Measurements from ENCODE around the gene A3GALT2. TPM values are rescaled to one million over a fixed set of nuclear protein-coding genes. Genes with fewer than 3 reads are reported as not detected.

A3GALT2 gene
- total RNA-seq: not detected
- long read RNA-seq: 0 reads

DNA sequence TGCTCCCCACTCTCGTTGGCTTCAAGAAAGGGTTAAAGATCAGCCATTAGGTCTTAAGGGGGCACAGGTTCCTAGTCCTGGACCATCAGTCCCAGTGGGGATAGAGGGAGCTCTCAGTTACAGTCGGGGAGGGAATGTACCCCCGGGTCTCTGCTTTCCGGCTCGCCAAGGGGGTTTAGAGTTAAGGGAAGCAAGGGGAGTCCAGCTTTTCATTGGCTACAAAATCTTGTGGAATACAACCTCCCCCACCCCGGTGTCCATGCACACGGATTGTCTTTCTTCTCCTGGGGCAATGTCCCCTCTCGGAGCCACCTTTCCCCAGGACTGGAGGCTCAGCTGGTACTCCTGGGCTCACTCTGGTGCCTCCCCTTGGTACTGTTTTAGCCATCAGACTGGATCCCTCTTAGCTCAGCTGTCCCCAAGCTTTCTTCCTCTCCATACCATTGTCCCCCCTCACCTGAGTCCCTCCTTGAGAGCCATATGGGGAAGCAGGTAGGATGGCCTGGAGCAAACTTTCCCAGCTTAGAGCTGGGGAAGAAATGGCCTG lies at the start of gene A3GALT2:
TSS of gene A3GALT2 (minus strand) at position 480 of the 547 bp plus-strand sequence. CDS start at position 480, 0 bp downstream.
- ATAC-seq (no peak), DNase-seq (ENCODE audit: missing footprints) (no peak)
- intact Hi-C loops (cut with DNase I): no loop called here

DNA sequence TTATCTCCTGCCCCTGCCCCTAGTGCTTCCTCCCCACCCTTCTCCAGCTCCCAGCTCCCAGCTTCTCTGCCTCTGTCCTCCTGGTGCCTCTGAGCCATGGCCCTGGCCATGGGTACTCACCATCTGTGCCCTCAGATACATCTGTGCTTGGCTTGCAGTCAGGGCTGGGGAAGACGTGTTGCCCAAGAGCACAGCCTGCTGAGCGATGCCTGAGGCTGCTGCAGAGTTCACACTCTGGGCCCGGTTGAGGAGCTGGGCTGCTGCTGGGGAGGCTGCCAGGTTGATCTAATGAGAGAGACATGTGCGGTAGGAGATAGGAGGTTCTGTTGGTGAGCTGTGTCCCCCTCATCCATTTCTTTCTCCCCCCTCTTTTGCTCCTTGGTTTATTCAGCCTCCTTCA lies 49.4 kb upstream of the A3GALT2 start:
- DNase-seq (ENCODE audit: missing footprints) (no peak), ATAC-seq (peak; percentile 47)
- intact Hi-C loops (cut with DNase I): loop anchor here (2.0 kb wide), 1 partner anchor 90 kb away; no protein-coding TSS in a partner anchor

DNA sequence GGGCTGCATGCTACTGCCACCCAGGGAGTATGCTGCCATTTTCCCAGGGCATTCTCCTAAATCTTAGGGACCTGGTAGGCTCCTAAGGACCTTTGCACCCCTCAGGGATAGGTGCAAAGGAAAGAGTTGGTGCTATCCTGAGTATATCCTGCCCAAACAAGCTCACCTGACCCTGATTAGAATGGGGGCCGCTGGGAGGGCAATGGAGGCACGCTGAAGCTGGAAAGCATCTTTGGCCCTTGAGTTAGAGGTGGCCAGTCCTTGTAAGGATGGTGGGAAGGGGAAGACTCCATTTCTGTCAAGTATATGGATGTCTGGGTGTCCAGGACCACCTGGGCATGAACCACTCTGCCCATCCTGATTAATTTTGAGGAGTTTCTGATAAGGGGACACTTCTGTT lies 48.9 kb upstream of the A3GALT2 start:
- DNase-seq (ENCODE audit: missing footprints) (no peak), ATAC-seq (no peak)
- intact Hi-C loops (cut with DNase I): loop anchor here (2.0 to 10.0 kb wide), 4 partner anchors 91 to 275 kb away; partner anchors contain the start of gene ZSCAN20

DNA sequence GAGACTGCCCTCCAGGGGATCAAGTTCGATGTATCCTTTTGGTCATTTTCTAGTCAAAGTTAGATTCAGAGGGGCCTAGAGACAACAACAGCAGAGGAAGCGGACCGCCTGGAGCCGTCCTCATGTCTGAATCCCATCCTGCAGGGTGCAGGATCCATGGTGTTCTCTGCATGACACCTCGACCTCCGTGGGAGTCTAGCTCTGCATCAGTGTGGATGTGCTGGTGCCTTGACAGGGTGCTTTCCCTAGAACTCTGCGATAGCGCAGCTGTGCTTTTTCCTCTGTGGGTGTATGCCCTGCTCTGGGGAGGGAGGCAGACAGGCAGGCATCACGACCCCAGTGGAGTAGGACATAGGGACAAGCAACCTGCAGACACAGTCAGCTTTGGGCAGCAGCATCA lies 48.2 kb upstream of the A3GALT2 start:
- intact Hi-C loops (cut with DNase I): loop anchor here (5.0 to 10.0 kb wide), 3 partner anchors 103 to 274 kb away; partner anchors contain the start of gene ZSCAN20
- ATAC-seq (no peak), DNase-seq (ENCODE audit: missing footprints) (no peak)

DNA sequence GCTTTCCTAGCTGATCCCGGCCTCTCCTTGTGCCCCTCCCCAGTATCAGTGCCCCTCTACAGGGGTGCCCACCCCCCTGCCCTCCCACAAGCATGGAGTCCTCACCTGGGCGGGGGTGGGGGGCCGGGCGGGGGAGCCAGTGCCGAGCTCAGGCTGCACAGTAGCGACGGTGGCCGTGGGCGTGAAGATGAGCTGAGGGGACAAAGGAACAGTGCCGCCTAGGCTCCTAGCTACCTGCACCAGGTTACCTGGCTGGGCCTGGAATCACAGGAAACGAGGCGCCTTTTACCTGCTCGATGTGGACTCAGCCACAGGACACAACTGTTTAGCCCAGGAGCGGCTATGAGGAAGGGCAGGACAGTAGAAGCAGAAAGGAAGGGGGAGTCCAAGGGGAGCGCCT lies 47.5 kb upstream of the A3GALT2 start:
- ATAC-seq: no peak

DNA sequence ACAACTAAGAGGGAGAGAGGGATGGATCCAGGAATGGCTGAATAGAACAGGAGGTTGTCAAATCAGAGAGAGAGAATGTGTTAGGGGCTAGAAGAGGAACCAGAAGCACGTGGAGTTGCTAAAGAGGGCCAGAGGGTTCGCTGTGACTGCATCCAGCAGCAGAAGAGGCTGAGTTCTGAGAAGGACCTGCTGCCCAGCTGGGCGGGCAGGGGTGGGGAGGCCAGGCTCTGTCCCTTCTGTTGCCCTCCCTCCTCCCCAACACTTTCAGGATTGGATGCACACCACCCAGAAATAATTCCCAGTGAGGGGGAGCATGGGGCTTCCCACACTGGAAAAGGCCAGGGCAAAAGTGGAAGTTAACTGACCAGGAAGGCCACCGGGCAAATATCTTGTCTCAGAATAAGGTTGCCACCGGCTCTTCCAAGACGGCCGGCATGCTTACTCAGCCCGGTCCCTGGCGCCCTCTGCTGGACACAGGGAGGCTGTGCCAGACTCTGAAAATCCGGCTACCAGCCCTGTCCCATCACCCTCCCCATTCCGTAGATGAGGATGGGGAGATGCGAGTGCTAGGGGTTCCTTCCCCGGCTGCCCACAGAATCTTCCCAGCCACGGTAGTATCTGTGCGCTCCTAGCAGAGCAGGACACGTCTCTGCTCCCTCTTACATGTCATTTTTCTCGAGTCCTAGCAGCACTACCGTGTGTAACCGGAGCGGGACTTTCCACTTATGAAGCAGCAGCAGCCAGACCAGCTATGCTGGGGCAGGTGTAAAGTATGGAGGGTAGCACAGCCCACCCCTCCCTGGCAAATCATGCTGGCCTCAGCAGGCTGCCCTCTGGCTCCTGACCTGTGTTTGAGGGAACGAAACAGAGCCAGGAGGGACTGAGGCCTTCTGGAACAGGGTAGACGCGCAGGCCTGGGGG lies 46.8 kb upstream of the A3GALT2 start:
- DNase-seq (ENCODE audit: missing footprints) (peak; percentile 94), ATAC-seq (peak; percentile 73)
- intact Hi-C loops (cut with DNase I): loop anchor here (1.0 to 10.0 kb wide), 6 partner anchors 35 to 273 kb away; partner anchors contain the start of gene ZSCAN20

More for the DNA sequence above, 47.5 kb upstream of the A3GALT2 start:
- intact Hi-C loops (cut with DNase I): loop anchor here (5.0 to 10.0 kb wide), 3 partner anchors 104 to 274 kb away; partner anchors contain the start of gene ZSCAN20
- no peak for DNase-seq (ENCODE audit: missing footprints)

DNA sequence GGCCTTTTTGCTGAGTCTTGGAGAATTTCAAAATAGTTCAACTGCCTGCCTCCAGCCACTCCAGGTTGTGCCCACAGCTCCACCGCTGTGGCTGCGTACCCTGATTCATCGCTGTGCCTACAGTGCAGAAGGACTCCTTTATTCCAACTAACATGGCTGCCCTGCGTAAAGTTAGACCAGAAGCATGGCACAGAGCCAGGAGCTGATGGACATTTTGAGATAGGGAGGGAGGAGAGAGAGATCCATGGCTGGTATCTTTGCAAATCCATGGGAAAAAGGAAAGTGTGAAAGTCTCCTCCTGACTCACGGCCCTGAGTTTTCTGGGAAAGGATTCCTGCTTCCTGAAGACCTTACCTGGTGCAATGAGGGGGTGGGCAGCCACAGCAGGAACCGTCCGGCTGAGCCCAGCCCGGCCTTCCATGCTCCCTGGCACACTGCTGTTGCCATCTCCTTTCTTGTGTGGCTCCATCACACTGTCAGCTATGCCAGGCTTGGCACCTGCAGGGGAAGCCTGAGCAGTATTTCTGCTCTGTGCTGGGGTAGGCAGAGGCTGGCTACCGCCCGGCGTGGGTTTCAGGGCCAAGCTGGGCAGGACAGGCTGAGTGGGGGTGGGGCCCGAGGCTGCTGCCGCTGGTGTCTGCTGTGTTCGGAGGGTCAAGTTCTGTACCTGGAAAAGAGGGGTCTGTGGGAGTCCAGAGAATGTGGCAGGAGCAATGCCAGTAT lies 46.0 kb upstream of the A3GALT2 start:
- ATAC-seq (peak; percentile 14), DNase-seq (ENCODE audit: missing footprints) (no peak)
- intact Hi-C loops (cut with DNase I): loop anchor here (1.0 to 10.0 kb wide), 6 partner anchors 34 to 272 kb away; partner anchors contain the start of gene ZSCAN20

DNA sequence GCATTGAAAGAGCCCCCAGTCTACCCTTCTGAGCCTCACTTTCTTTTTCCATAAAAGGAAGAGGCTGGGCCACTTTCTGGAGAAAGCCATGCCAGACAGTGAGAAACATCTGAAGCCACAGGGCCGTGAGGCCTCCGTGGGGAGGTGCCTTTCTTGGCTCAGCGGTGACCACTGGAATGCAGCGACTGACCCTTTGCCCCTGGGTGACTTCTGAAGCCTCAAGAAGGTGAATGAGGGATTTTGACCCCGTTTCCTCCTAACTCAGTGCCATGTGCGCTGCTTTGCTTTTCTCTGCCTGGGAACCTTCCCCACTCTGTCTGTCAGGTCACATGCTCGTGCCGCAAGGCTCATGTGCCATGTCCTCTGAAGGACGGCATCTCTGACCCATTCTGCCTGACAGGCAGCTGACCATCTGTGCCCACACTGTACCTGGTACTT lies 44.7 kb upstream of the A3GALT2 start:
- ATAC-seq: peak; percentile 54
- DNase-seq (ENCODE audit: missing footprints): no peak
- intact Hi-C loops (cut with DNase I): loop anchor here (5.0 to 10.0 kb wide), 3 partner anchors 107 to 271 kb away; partner anchors contain the start of gene ZSCAN20

DNA sequence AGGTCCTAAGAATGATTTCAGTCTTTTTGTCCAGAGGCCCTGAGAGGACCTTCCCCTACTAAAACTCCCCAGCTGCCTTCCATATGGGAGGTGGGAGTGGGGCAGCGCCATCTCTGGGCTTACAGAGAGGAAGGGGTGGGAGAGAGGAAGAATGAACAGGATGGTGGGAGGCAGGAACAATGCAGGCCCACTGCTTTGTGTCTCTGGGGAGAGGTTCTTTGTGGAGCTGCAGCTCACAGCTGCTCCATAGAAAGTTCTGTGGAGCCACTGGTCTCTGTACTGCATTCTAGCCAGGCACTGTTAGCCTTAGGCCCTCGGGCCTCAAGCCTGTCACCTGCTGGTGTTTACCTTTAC lies 43.6 kb upstream of the A3GALT2 start:
- ATAC-seq: no peak
- no peak for DNase-seq (ENCODE audit: missing footprints)
- intact Hi-C loops (cut with DNase I): loop anchor here (10.0 kb wide), 2 partner anchors 230 to 270 kb away; no protein-coding TSS in a partner anchor

DNA sequence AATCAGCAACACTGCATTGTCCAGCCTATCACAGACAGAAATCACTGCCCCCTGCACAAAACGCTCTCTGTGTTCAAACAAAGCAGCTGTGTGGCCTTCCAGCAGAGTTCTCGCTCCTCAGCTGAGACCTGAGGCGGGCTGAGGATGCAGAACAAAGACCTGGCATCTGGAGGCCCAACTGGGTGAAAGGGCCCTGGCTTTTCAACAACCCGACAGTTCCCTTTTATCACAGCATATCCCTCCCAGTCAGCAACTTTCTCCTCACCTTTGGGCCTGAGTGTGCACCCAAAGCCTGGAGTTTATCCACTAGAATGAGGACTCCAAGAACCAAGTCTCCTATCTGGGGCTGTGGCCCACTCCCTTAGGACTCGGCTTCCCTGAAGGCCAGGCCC lies 42.6 kb upstream of the A3GALT2 start:
- intact Hi-C loops (cut with DNase I): loop anchor here (10.0 kb wide), 2 partner anchors 229 to 269 kb away; no protein-coding TSS in a partner anchor
- no peak for DNase-seq (ENCODE audit: missing footprints)
- ATAC-seq: no peak

DNA sequence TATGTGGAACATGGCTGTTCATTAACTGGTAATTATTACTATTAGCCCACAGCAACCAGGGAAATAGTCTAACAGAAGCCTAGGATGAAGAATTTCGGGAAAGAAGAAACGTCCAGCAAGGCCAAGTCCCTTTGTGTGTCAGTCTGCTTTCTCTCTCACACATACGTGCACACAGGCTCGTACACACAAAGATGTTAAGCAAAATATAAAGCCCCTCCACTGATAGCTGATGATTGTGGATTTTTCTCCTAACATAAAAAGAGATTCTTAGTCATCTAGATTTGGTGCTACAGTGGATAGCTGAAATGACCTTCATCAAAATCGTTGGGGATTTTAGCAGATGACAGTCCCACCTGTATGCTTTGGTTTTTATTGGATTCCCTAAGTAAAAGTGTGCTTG lies 42.1 kb upstream of the A3GALT2 start:
- ATAC-seq: no peak

DNA sequence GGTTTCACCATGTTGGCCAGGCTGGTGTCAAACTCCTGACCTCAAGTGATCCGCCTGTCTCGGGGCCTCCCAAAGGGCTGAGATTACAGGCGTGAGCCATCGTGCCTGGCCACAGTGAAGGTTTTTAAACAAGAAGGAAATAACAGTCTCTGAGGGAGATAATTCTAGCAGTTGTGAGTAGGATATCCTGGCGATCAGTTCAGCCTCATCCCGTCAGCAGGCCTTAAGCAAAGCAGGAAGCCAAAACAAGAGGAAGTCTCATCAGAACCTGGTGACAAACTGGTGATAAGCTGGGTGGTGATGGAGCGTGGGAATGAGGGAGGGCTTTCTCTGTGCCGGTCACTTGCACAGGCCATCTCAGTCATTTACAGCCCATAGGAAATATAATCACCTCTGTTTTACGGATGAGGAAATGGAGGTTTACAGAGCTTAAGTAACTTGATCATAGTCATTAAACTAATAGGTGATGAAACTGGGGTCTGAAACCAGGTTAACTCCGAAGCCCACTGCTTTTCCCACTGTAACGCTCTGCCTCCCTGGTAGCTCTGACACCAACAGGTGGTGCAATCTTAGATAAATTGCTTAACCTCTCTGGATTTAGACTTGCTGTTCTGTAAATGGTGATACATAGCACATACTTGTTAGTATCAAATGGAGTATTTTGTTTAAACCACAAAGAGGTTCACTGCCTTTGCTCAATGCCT lies 40.8 kb upstream of the A3GALT2 start:
- intact Hi-C loops (cut with DNase I): loop anchor here (10.0 kb wide), 2 partner anchors 227 to 267 kb away; no protein-coding TSS in a partner anchor
- ATAC-seq (peak; percentile 66), DNase-seq (ENCODE audit: missing footprints) (no peak)

More for the DNA sequence above, 42.1 kb upstream of the A3GALT2 start:
- intact Hi-C loops (cut with DNase I): loop anchor here (10.0 kb wide), 2 partner anchors 228 to 268 kb away; no protein-coding TSS in a partner anchor
- no peak for DNase-seq (ENCODE audit: missing footprints)

DNA sequence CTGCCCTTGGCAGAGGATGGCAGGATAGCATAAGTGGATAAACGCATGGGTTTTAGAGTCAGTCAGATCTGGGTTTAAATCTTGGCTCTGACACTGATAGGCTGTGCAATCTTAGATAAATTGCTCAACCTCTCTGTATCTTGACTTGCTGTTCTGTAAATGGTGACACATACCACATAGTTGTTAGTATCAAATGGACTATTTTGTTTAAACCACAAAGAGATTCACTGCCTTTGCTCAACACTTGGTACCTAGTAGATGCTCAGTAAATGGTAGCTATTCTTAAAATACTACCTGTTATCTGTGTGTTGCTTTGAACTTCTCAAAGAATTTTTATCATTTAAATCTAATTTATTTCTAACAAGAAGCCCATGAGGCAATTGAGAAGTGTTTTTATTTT lies 39.5 kb upstream of the A3GALT2 start:
- ATAC-seq (no peak), DNase-seq (ENCODE audit: missing footprints) (no peak)
- intact Hi-C loops (cut with DNase I): loop anchor here (10.0 kb wide), 2 partner anchors 226 to 266 kb away; no protein-coding TSS in a partner anchor

DNA sequence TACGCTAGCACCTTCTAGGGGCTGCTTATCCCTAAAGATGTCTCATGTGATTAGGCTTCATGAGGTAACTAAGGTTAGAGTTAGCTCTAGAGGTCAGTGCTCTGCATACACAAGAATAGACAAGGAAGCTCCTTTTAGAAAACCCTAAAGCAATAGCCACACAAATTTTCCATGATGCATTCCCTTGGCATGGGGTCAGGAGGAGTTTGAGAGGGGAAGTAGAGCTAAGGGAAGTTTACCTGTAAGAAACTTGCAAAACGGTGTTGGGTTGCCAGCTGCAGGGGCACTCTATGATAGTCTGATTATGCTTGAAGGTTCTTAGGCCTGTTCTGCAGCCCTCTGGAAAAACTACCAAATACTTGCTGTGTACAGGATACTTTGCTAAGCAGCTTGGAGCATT lies 39.0 kb upstream of the A3GALT2 start:
- DNase-seq (ENCODE audit: missing footprints) (no peak), ATAC-seq (no peak)
- intact Hi-C loops (cut with DNase I): loop anchor here (10.0 kb wide), 2 partner anchors 225 to 265 kb away; no protein-coding TSS in a partner anchor

DNA sequence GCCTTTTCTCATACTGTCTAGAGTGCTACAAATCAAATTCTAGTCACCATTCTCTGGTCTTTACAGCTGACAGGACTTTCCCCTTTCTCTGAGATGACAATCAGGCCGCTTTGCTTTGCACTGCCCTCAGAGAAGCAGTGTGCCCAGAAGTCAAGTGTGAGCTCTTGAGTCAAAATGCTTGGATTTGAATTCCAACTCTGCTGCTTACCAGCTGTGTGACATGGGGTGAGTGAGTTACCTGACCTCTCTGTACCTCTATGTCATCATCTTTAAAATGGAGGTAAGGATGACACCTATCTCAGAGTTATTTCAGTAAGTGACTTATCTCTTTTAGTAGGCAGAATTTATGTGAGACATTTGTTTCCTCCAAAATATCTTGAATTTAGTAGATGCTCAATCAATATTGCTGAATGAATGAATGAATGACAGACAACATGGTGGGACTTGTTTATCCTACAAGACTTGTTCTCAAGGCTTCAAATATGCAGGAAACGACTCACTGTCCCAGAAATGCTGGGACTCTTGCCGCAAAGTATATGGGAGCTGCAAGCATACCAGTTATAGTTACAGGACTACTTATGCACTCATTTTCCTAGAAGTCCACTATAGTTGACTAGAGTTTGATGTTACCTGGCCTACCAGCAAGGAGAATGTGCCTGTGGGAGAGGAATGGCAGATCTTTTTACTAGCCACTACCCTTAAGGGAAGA lies 38.1 kb upstream of the A3GALT2 start:
- intact Hi-C loops (cut with DNase I): no loop called here
- ATAC-seq: no peak
- peak; percentile 22 for DNase-seq (ENCODE audit: missing footprints)

DNA sequence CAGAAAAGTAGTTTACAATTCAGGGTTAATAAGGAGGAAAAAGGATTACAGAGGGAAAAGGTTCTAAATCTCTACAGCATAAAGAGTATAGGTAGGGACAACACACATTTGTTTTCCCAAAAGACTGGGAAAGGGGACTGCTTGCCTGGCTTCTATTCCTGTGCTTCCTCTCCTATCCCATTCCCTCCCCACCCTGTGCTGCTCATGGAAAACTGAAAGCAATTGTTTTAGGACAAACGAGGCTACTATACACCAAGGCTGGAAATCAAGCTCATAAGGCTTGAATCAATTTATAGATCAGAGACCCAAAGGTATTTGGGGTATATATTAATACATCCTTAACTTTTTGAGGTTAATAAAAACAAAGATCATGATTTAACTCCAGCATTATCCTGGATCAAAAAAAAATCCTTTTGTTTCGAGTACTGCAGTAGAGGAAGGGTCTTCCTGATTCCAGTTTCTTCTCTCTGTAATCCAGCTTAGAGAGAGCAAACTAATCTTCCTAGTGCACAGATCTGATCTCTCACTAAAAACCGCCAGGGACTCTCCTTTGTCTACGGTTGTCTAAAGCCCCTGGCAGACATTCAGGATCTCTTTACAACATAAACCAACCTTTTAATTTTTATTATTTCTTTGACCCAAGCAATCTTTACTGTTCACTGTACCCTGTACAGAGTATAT lies 37.4 kb upstream of the A3GALT2 start:
- DNase-seq (ENCODE audit: missing footprints) (no peak), ATAC-seq (no peak)
- intact Hi-C loops (cut with DNase I): no loop called here

DNA sequence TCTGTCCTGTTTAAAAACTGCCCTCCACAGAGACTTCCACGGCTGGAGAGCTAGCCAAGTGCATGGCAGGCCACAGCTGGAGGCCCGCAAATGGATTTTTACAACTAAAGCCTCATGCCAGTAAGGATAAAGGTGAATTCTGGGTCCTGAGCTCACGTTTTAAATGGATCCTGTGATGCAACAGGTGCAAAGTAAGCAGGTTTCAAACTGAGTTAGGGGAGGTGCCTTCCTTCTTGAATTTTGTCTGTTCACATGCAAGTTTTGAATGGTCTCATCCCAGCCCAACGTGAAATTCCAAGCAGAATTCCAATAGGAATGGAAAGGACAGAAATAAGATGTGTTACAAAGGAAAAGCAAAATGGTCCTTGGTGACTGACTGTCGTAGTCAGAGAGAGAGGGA lies 36.2 kb upstream of the A3GALT2 start:
- no peak for ATAC-seq
- no peak for DNase-seq (ENCODE audit: missing footprints)
- intact Hi-C loops (cut with DNase I): no loop called here
